PC-3 (cell line): ENCODE results near the gene PYGO2. TPM values are rescaled to one million over a fixed set of nuclear protein-coding genes. Genes with fewer than 3 reads are reported as not detected.
A peak's percentile ranks its signal among the peaks of the same experiment; 100 is the strongest.

Experiments used
- ATAC-seq: fragments of 200-7000 bp; cut with Tn5 transposase; 2 replicates; pipeline ENCODE4 v1.9.1; 2020; ENCODE audit warnings: mild to moderate bottlenecking, moderate library complexity
- BruUV-seq: library from RNA; stranded (reverse); fragments of 400-500 nt; replicated peaks from 2 replicates; lab custom pipeline; 2021; lab: Mats Ljungman, UMichigan
- CTCF ChIA-PET: fragments of 300-600 bp; sonication (Branson Sonifier 250); formaldehyde crosslinking; loops from one replicate; lab custom pipeline; 2022; ENCODE audit warnings: antibody characterized with exemption; lab: Charles Lee
- POLR2A ChIA-PET: fragments of 300-600 bp; sonication (Branson Sonifier 250); formaldehyde crosslinking; loops from one replicate; lab custom pipeline; 2022; ENCODE audit warnings: antibody characterized with exemption; ENCODE audit not compliant: unreplicated experiment; lab: Charles Lee
- DNase-seq: peaks from one replicate; pipeline ENCODE4 v3.0.0-alpha.2; 2015
- H2AFZ ChIP-seq: fragments of 300-600 bp; sonication (generic); 2 replicates; pipeline ENCODE4 v1.6.0; 2016; ENCODE audit warnings: antibody characterized with exemption, low read length
- H3F3A ChIP-seq: fragments of 300-600 bp; sonication (generic); one replicate; pipeline ENCODE4 v1.6.0; 2017; ENCODE audit warnings: antibody characterized with exemption, low read length, control low read depth, mild to moderate bottlenecking; ENCODE audit not compliant: unreplicated experiment
- H3K27ac ChIP-seq: fragments of 300-600 bp; sonication (generic); 2 replicates; pipeline ENCODE4 v1.5.1; 2016; ENCODE audit warnings: mild to moderate bottlenecking, low read length
- H3K27me3 ChIP-seq: fragments of 300-600 bp; sonication (generic); 2 replicates; pipeline ENCODE4 v1.6.1; 2016; ENCODE audit warnings: low read length, mixed read lengths
- H3K36me3 ChIP-seq: fragments of 300-600 bp; sonication (generic); 2 replicates; pipeline ENCODE4 v1.6.1; 2016; ENCODE audit warnings: low read depth, mixed run types, low read length, mixed read lengths
- H3K4me1 ChIP-seq: fragments of 300-600 bp; sonication (generic); 2 replicates; pipeline ENCODE4 v1.5.1; 2016; ENCODE audit warnings: low read length; ENCODE audit not compliant: insufficient read depth
- H3K4me2 ChIP-seq: fragments of 300-600 bp; sonication (generic); 2 replicates; pipeline ENCODE4 v1.6.0; 2016; ENCODE audit warnings: low read length
- H3K4me3 ChIP-seq: fragments of 300-600 bp; sonication (generic); 2 replicates; pipeline ENCODE4 v1.5.1; 2016; ENCODE audit warnings: mild to moderate bottlenecking, low read length, mixed read lengths
- H3K79me2 ChIP-seq: fragments of 300-600 bp; sonication (generic); 2 replicates; pipeline ENCODE4 v1.6.1; 2017; ENCODE audit warnings: low read length, mixed read lengths
- H3K9ac ChIP-seq: fragments of 300-600 bp; sonication (generic); 2 replicates; pipeline ENCODE4 v1.6.0; 2016; ENCODE audit warnings: mild to moderate bottlenecking, low read length
- H3K9me2 ChIP-seq: fragments of 300-600 bp; sonication (generic); replicated peaks from 2 replicates; pipeline ENCODE4 v1.6.1; 2016; ENCODE audit warnings: mixed run types, low read length, mixed read lengths
- H3K9me3 ChIP-seq: fragments of 300-600 bp; sonication (generic); 2 replicates; pipeline ENCODE4 v1.6.1; 2016; ENCODE audit warnings: low read length, mixed read lengths
- H4K20me1 ChIP-seq: fragments of 300-600 bp; sonication (generic); 2 replicates; pipeline ENCODE4 v1.6.1; 2016; ENCODE audit warnings: low read length, mixed read lengths
- CTCF ChIP-seq: fragments of 300-600 bp; sonication (generic); conservative IDR thresholded peaks from 2 replicates; pipeline ENCODE4 v1.5.1; 2017; ENCODE audit warnings: antibody characterized with exemption, low read depth, mild to moderate bottlenecking, low read length
- EZH2 ChIP-seq: fragments of 300-600 bp; sonication (generic); IDR thresholded peaks from one replicate; pipeline ENCODE4 v1.6.1; 2017; ENCODE audit warnings: antibody characterized with exemption, mild to moderate bottlenecking, low read length; ENCODE audit not compliant: unreplicated experiment
- EZH2phosphoT487 ChIP-seq: fragments of 300-600 bp; sonication (generic); IDR thresholded peaks from 2 replicates; pipeline ENCODE4 v1.6.1; 2018; ENCODE audit warnings: mild to moderate bottlenecking, antibody characterized with exemption, low read length, borderline replicate concordance
- intact Hi-C: fragments of 100-400 bp; cut with micrococcal nuclease; formaldehyde crosslinking; loops from 2 replicates; pipeline ENCODE4 v1.9.0; 2023
- total RNA-seq: library from RNA; depleted of rRNA; stranded (reverse); fragments of >200 nt; gene quantifications from 2 replicates; pipeline ENCODE4 v1.2.3, GENCODE V29; 2014

PYGO2 gene
- total RNA-seq, 1 experiment from 2014 or later = 41.7 TPM

- Histone ChIP-seq H3K9me3 (no peaks in the 10 kb centered on the region), H3F3A (peaks cover 9% of the 10 kb centered on the region), H3K27ac (peak overlapping the region; percentile 96), H3K36me3 (peaks cover 10% of the 10 kb centered on the region; the same call in 1 of the 2 replicates), H3K9me2 (no peaks in the 10 kb centered on the region), H4K20me1 (peaks cover 9% of the 10 kb centered on the region; the same call in 1 of the 2 replicates), H3K9ac (peak overlapping the region; percentile 89), H2AFZ (0 out of 2 replicates have a peak overlapping the region, but pooled peaks have one; percentile 30), H3K79me2 (peaks cover 59% of the 10 kb centered on the region), H3K4me2 (peak overlapping the region; percentile 88), H3K4me3 (peak overlapping the region; percentile 80), H3K4me1 (peaks cover 51% of the 10 kb centered on the region), H3K27me3 (no peaks in the 10 kb centered on the region)
- BruUV-seq = no TSS peak
- DNase-seq = no peak
- TF ChIP-seq EZH2 (no peak), CTCF (no peak), EZH2phosphoT487 (no peak)
- ChIA-PET CTCF (interaction anchor here (0.5 kb wide), 1 partner anchor 80 kb away, joined by 6 read pairs; no protein-coding TSS in a partner anchor), POLR2A (interaction anchor here (0.7 to 1.3 kb wide), 4 partner anchors 11 to 361 kb away, joined by 3 to 4 read pairs (median 4); partner anchors contain the start of gene PYGO2)
- intact Hi-C loops = loop anchor here (1.0 to 5.0 kb wide), 4 partner anchors 8 to 165 kb away; partner anchors contain the start of genes EFNA4 and SLC50A1
- ATAC-seq = no peak
These were observed 10.6 kb upstream of the PYGO2 start for GRCh38 chr1:154972213-154972516.

- no TSS peak for BruUV-seq
- Histone ChIP-seq H2AFZ (no peak overlapping the region), H4K20me1 (peaks cover 6% of the 10 kb centered on the region; the same call in 1 of the 2 replicates), H3K4me1 (peaks cover 44% of the 10 kb centered on the region), H3K4me3 (peak overlapping the region; percentile 35; the same call in 1 of the 2 replicates), H3K4me2 (peak overlapping the region; percentile 88), H3K27me3 (no peaks in the 10 kb centered on the region), H3K27ac (peak overlapping the region; percentile 96), H3F3A (peaks cover 9% of the 10 kb centered on the region), H3K9me2 (no peaks in the 10 kb centered on the region), H3K9ac (peak overlapping the region; percentile 89), H3K79me2 (peaks cover 52% of the 10 kb centered on the region), H3K9me3 (no peaks in the 10 kb centered on the region), H3K36me3 (peaks cover 16% of the 10 kb centered on the region; the same call in 1 of the 2 replicates)
- ChIA-PET POLR2A (interaction anchor here (0.6 to 1.3 kb wide), 5 partner anchors 10 to 46 kb away, joined by 3 to 4 read pairs (median 4); partner anchors contain the start of genes PBXIP1 and PYGO2), CTCF (interaction anchor here (0.6 to 0.9 kb wide), 3 partner anchors 29 to 81 kb away, joined by 3 to 4 read pairs (median 3); no protein-coding TSS in a partner anchor)
- TF ChIP-seq EZH2 (no peak), CTCF (no peak), EZH2phosphoT487 (no peak)
- intact Hi-C loops = loop anchor here (5.0 kb wide), 2 partner anchors 91 to 166 kb away; partner anchors contain the start of genes EFNA4 and SLC50A1
- DNase-seq (peak; percentile 60), ATAC-seq (no peak)
These were observed 9.9 kb upstream of the PYGO2 start for GRCh38 chr1:154971341-154971998.
